Gastrocnemius medialis (tissue), 4 donors: Measurements from ENCODE around the gene RIMS4. TPM values are rescaled to one million over a fixed set of nuclear protein-coding genes. Genes with fewer than 3 reads are reported as not detected.
"Not testable (repeated sequence)": the region's sequence is repeated elsewhere in the genome, so short reads cannot be mapped to it uniquely, and the experiment has no call there.

Source experiments
- ATAC-seq, 2 donors: fragments of 150-250 bp; one replicate each; pipeline ENCODE4 v1.9.1; 2016
- DNase-seq, 2 donors: peaks; one replicate each; pipeline ENCODE4 v3.0.0-alpha.2; 2019
- H3K27ac ChIP-seq, 4 donors: fragments of 200-600 bp; sonication (generic); 1 replicate in 1 of 4; 2 replicates in 3 of 4; pipeline ENCODE4 v1.5.1; 2016 to 2018; ENCODE audit warnings: mild to moderate bottlenecking in 2 of 4, moderate library complexity in 1 of 4
- H3K27me3 ChIP-seq, 3 donors: fragments of 200-600 bp; sonication (generic) in 2 of 3; 1 replicate in 1 of 3; 2 replicates in 2 of 3; pipeline versions ENCODE4 v1.5.1 to v1.6.0; 2016 to 2019; ENCODE audit warnings: mild to moderate bottlenecking in 1 of 3, moderate library complexity in 1 of 3
- H3K36me3 ChIP-seq, 2 donors: fragments of 200-600 bp; sonication (generic) in 1 of 2; one replicate each; pipeline ENCODE4 v1.5.1; 2017 to 2018
- H3K4me1 ChIP-seq, 2 donors: fragments of 200-600 bp; sonication (generic) in 1 of 2; one replicate each; pipeline ENCODE4 v1.5.1; 2016 to 2017; ENCODE audit warnings: mild to moderate bottlenecking in 2 of 2
- H3K4me3 ChIP-seq, 4 donors: fragments of 200-600 bp; sonication (generic) in 3 of 4; 1 replicate in 1 of 4; 2 replicates in 3 of 4; pipeline ENCODE4 v1.5.1; 2016 to 2019; ENCODE audit warnings: mild to moderate bottlenecking in 2 of 4
- H3K9me3 ChIP-seq, 3 donors: fragments of 200-600 bp; sonication (generic) in 2 of 3; 1 replicate in 1 of 3; 2 replicates in 2 of 3; pipeline ENCODE4 v1.5.1; 2016 to 2019
- POLR2A ChIP-seq, 2 donors: fragments of 450-650 bp; IDR thresholded peaks; one replicate each; pipeline ENCODE4 v1.6.1; 2017; ENCODE audit warnings: antibody characterized with exemption in 2 of 2, mild to moderate bottlenecking in 2 of 2, moderate library complexity in 2 of 2
- in situ Hi-C, 4 donors: fragments of 200-750 bp; cut with MboI; loops; one replicate each; pipeline versions ENCODE4 v1.15.0 to v1.8.0; 2017; ENCODE audit warnings: low sequenced_read_pairs in 4 of 4
- intact Hi-C: fragments of 100-400 bp; cut with DNase I; formaldehyde crosslinking; loops from one replicate; pipeline ENCODE4 v1.15.1; 2023; ENCODE audit warnings: low total_unique reads
- total RNA-seq, 4 donors: library from RNA; depleted of rRNA; stranded (reverse); fragments of >200 nt; gene quantifications; one replicate each; pipeline versions ENCODE4 v1.1.0 to v1.2.3, GENCODE V29; 2016
- TF ChIP-seq, protein P1 (sequence below), 5 experiments: fragments of 450-650 bp in 3 of 5; fragments of 200-600 bp in 2 of 5; sonication (generic) in 2 of 5; IDR thresholded peaks in 4 of 5; conservative IDR thresholded peaks in 1 of 5; 1 replicate in 4 of 5; 2 replicates in 1 of 5; pipeline ENCODE4 v1.5.1; 2016 to 2019; ENCODE audit warnings: antibody characterized with exemption in 5 of 5, mild to moderate bottlenecking in 3 of 5, moderate library complexity in 3 of 5

The RIMS4 gene
- total RNA-seq, 4 donors from 2014 or later = 0.13 to 0.41 TPM; not detected in 2

DNA sequence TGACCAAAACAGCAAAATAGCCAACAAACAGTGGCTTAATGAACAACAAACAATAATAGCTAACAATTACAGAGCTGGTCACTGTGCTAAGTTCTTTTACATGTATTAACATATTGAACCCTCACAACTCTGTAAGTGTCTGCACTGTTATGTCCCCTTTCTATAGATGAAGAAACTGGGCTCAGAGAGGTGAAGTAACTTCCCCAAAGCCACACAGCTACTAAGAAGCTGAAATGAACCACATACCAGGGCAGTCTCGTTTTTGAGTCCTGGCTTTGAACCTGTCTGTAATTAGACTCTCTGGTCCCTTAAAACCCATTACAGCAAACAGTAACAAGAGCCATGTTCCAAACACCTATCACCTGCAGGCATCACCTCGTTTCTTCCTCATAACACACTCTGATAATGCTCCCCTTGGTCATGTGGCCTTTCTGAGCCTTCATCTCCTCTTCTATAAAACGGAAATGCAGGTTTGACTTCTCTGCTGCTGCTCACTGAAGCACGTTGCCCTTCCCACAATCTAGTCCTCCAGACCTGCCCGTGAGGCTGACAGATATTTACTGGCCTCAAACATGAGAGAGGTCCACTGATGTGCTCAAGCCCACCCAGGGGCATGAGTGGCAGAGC is 41.4 kb downstream of the RIMS4 start:
- DNase-seq = no peak
- H3K9me3 ChIP-seq = no peaks in the 10 kb centered on the region
- H3K4me3 ChIP-seq = no peak overlapping the region
- TF ChIP-seq, protein P1, sequence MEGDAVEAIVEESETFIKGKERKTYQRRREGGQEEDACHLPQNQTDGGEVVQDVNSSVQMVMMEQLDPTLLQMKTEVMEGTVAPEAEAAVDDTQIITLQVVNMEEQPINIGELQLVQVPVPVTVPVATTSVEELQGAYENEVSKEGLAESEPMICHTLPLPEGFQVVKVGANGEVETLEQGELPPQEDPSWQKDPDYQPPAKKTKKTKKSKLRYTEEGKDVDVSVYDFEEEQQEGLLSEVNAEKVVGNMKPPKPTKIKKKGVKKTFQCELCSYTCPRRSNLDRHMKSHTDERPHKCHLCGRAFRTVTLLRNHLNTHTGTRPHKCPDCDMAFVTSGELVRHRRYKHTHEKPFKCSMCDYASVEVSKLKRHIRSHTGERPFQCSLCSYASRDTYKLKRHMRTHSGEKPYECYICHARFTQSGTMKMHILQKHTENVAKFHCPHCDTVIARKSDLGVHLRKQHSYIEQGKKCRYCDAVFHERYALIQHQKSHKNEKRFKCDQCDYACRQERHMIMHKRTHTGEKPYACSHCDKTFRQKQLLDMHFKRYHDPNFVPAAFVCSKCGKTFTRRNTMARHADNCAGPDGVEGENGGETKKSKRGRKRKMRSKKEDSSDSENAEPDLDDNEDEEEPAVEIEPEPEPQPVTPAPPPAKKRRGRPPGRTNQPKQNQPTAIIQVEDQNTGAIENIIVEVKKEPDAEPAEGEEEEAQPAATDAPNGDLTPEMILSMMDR (IDR thresholded peaks at IDR 0.05 in 4 of 5, conservative IDR thresholded peaks at IDR 0.05 in 1 of 5) = no peak
- TF ChIP-seq POLR2A (IDR thresholded peaks at IDR 0.05) = no peak
- H3K27me3 ChIP-seq = no peaks in the 10 kb centered on the region
- ATAC-seq = no peak
- H3K36me3 ChIP-seq = no peaks in the 10 kb centered on the region
- no peak overlapping the region for H3K27ac ChIP-seq
- in situ Hi-C loops = no loop called here
- intact Hi-C loops = no loop called here
- H3K4me1 ChIP-seq = no peaks in the 10 kb centered on the region

DNA sequence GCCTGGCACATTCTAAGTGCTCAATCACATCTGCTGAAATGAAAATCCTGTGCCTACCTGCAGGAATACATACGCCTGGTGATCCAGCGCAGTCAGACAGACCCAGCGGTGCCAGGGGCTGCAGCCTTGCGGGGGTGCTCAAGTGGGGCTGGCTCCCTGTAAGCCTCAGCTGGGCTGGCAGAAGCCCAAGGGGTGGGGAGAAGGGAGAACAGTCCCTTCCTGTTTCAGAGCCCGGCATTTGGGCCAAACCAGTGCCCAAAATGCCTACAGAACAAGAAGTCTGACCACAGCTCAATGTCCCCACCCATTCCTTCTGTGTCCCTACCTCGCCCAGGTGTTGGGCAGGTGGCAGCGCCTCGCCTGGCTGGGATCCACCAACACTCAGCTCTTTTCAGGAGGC is 42.1 kb downstream of the RIMS4 start:
- TF ChIP-seq, protein P1 (IDR thresholded peaks at IDR 0.05 in 4 of 5, conservative IDR thresholded peaks at IDR 0.05 in 1 of 5) = no peak
- no peak for TF ChIP-seq POLR2A (IDR thresholded peaks at IDR 0.05)
- Histone ChIP-seq H3K27me3 (no peaks in the 10 kb centered on the region), H3K4me1 (no peaks in the 10 kb centered on the region), H3K27ac (no peak overlapping the region), H3K4me3 (no peak overlapping the region), H3K9me3 (no peaks in the 10 kb centered on the region), H3K36me3 (no peaks in the 10 kb centered on the region)
- ATAC-seq = no peak
- in situ Hi-C loops (no loop called here), intact Hi-C loops (no loop called here)
- DNase-seq = no peak

DNA sequence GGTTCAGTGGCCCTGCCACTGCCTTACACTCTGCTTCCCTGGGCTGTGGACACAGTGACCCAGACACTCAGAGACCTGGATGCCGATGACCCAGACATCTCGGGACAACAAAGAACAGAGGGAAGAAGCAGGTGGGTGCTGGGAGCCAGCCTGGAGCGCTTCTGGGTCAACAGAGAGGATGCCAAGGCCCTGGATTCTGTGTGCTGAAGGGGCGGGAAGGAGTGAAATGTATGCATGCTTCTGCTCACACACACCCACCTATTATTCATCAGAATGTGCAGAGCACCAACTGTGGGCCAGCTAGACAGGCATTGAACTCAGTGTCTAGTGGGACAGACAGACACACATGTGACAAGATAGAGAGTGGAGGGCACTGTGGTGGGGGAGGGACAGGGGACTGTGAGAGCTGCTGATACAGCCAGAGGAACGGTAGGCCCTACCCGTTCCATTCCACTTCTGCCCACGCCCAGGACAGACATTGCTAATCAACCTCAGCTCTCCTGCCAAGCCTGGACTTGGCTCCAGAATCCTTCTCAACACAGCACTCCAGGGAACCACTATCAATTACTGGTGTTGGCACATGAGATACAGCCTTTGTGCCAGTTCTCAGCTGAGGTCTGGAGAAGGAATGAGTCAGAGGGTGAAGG is 44.5 kb downstream of the RIMS4 start:
- TF ChIP-seq, protein P1 (IDR thresholded peaks at IDR 0.05 in 4 of 5, conservative IDR thresholded peaks at IDR 0.05 in 1 of 5) = no peak
- no peak for TF ChIP-seq POLR2A (IDR thresholded peaks at IDR 0.05)
- H3K27ac ChIP-seq = no peak overlapping the region

DNA sequence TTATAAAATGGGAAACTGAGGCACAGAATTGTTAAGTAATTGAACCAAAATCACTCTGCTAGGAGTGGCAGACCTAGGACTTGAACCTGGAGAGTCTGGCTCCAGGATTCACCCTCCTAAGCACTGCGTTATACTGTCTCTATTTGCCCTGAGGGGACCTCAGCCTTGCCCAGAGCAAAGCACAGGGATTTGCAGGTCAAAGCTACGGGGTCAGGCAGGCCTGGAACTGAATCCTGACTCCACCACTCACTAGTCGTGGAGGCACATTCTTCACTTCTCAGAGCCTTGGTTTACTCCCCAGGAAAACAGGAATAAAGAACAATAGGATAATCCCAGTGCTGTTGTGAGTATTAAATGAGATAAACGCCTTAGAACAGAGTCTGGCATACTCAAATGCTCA is 45.3 kb downstream of the RIMS4 start:
- Histone ChIP-seq H3K27ac (no peak overlapping the region), H3K27me3 (no peaks in the 10 kb centered on the region), H3K9me3 (no peaks in the 10 kb centered on the region), H3K4me1 (no peaks in the 10 kb centered on the region), H3K4me3 (no peak overlapping the region), H3K36me3 (no peaks in the 10 kb centered on the region)
- DNase-seq (no peak), ATAC-seq (no peak)
- in situ Hi-C loops (no loop called here), intact Hi-C loops (no loop called here)
- TF ChIP-seq, protein P1 (IDR thresholded peaks at IDR 0.05 in 4 of 5, conservative IDR thresholded peaks at IDR 0.05 in 1 of 5) = no peak
- no peak for TF ChIP-seq POLR2A (IDR thresholded peaks at IDR 0.05)

More for the DNA sequence above, 44.5 kb downstream of the RIMS4 start:
- Histone ChIP-seq H3K4me3 (no peak overlapping the region), H3K36me3 (no peaks in the 10 kb centered on the region), H3K9me3 (no peaks in the 10 kb centered on the region), H3K27me3 (no peaks in the 10 kb centered on the region), H3K4me1 (no peaks in the 10 kb centered on the region)
- no peak for DNase-seq
- in situ Hi-C loops = no loop called here
- ATAC-seq = peak; percentile 60
- intact Hi-C loops = no loop called here

GRCh38 chr20:44763798-44764197 is 46.5 kb downstream of the RIMS4 start:
- H3K36me3 ChIP-seq, ATAC-seq, H3K4me1 ChIP-seq, in situ Hi-C loops, intact Hi-C loops, H3K27me3 ChIP-seq, H3K4me3 ChIP-seq, H3K9me3 ChIP-seq, DNase-seq: not testable (repeated sequence)
- peak overlapping the region in 1 of 4 donors; percentile 60 for H3K27ac ChIP-seq
